ENCODE results near the gene RGS7BP. TPM values are rescaled to one million over a fixed set of nuclear protein-coding genes. Genes with fewer than 3 reads are reported as not detected.
A peak's percentile ranks its signal among the peaks of the same experiment; 100 is the strongest.

The RGS7BP gene
- polyA plus RNA-seq, 3 donors, result not detected

- WGBS (ENCODE audit: insufficient coverage), result no CpG with 5 or more reads among the region's 3 CpGs
Measured at GRCh38 chr5:64594025-64594424, 88.2 kb downstream of the RGS7BP start.

DNA sequence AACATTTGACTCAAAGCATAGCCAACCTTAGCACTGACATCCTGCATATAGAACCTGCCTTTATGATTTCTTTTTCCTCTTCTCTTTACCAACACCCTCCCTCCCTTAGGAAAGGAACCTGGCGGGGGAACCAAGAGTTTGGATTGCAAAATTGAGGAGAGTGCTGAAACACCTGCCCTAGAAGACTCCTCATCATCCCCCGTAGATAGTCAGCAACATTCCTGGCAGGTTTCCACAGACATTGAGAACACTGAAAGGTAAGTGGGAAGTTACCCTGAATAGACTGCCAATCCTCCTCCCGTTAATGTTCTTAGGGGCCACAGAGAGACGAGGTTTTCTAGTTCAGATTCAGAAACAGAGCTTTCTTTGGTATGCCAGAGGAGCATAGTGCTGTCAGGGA lies 88.8 kb downstream of the RGS7BP start:
- H3K9me3 ChIP-seq (replicated peaks in 1 of 2; ENCODE audit: control insufficient read depth in 1 of 2, insufficient read depth in 1 of 2, low read length in 2 of 2), result no peaks in the 10 kb centered on the region
- H2AFZ ChIP-seq (ENCODE audit: insufficient read depth, low read depth, low read length, poor library complexity, severe bottlenecking), result no peak overlapping the region
- H4K20me1 ChIP-seq (ENCODE audit: insufficient read depth, low read length), result no peaks in the 10 kb centered on the region
- peaks cover 4 to 6% (median 5%) of the 10 kb centered on the region in 3 donors for H3K27me3 Mint-ChIP-seq (ENCODE audit: low read depth in 3 of 3)
- no peaks in the 10 kb centered on the region for H3K36me3 Mint-ChIP-seq
- H3K4me1 ChIP-seq (ENCODE audit: control insufficient read depth in 1 of 2, insufficient read depth in 2 of 2, low read length in 2 of 2), result no peaks in the 10 kb centered on the region
- no peak overlapping the region for H3K4me3 ChIP-seq (replicated peaks in 1 of 3; ENCODE audit: low read depth in 2 of 3, low read length in 3 of 3)
- peak overlapping the region in 1 of 7 donors; percentile 47 for H3K27ac Mint-ChIP-seq
- TF ChIP-seq CTCF (IDR thresholded peaks at IDR 0.05), result no peak
- H3K27ac ChIP-seq (ENCODE audit: low read depth in 1 of 2, low read length in 2 of 2), result no peak overlapping the region
- no peak for DNase-seq
- H3K9ac ChIP-seq (ENCODE audit: insufficient read depth, low read length, poor library complexity, severe bottlenecking), result no peak overlapping the region
- H3K36me3 ChIP-seq (replicated peaks in 1 of 2; ENCODE audit: control insufficient read depth in 1 of 2, insufficient read depth in 2 of 2, low read length in 2 of 2), result no peaks in the 10 kb centered on the region
- no peaks in the 10 kb centered on the region for H3K4me1 Mint-ChIP-seq
- H3K27me3 ChIP-seq (ENCODE audit: control insufficient read depth in 2 of 2, insufficient read depth in 2 of 2, low read length in 2 of 2), result no peaks in the 10 kb centered on the region
- H3K4me3 Mint-ChIP-seq, result no peak overlapping the region
- H3K4me2 ChIP-seq (replicated peaks; ENCODE audit: extremely low read depth, low read length, poor library complexity, severe bottlenecking), result no peak overlapping the region
- 72% methylated on average over 2 of the region's 4 CpGs for WGBS (ENCODE audit: insufficient coverage)
- H3K9me3 Mint-ChIP-seq, result peaks cover 0 to 1% (median 0%) of the 10 kb centered on the region in 7 donors
- H3K79me2 ChIP-seq (ENCODE audit: insufficient read depth, low read length), result no peaks in the 10 kb centered on the region
- intact Hi-C loops (cut with micrococcal nuclease), result no loop called here

More at GRCh38 chr5:64594025-64594424, 88.2 kb downstream of the RGS7BP start:
- H3K4me3 ChIP-seq (replicated peaks in 1 of 3; ENCODE audit: low read depth in 2 of 3, low read length in 3 of 3), result no peak overlapping the region
- H2AFZ ChIP-seq (ENCODE audit: insufficient read depth, low read depth, low read length, poor library complexity, severe bottlenecking), result no peak overlapping the region
- Mint-ChIP-seq H3K27ac (no peak overlapping the region), H3K9me3 (no peaks in the 10 kb centered on the region), H3K27me3 (ENCODE audit: low read depth in 3 of 3) (peaks cover 4 to 5% (median 4%) of the 10 kb centered on the region in 3 donors), H3K36me3 (no peaks in the 10 kb centered on the region), H3K4me1 (no peaks in the 10 kb centered on the region), H3K4me3 (no peak overlapping the region)
- intact Hi-C loops (cut with micrococcal nuclease), result no loop called here
- no peak overlapping the region for H3K9ac ChIP-seq (ENCODE audit: insufficient read depth, low read length, poor library complexity, severe bottlenecking)
- no peak overlapping the region for H3K27ac ChIP-seq (ENCODE audit: low read depth in 1 of 2, low read length in 2 of 2)
- no peaks in the 10 kb centered on the region for H3K36me3 ChIP-seq (replicated peaks in 1 of 2; ENCODE audit: control insufficient read depth in 1 of 2, insufficient read depth in 2 of 2, low read length in 2 of 2)
- TF ChIP-seq CTCF (IDR thresholded peaks at IDR 0.05), result no peak
- H4K20me1 ChIP-seq (ENCODE audit: insufficient read depth, low read length), result no peaks in the 10 kb centered on the region
- no peak for DNase-seq
- no peak overlapping the region for H3K4me2 ChIP-seq (replicated peaks; ENCODE audit: extremely low read depth, low read length, poor library complexity, severe bottlenecking)
- no peaks in the 10 kb centered on the region for H3K4me1 ChIP-seq (ENCODE audit: control insufficient read depth in 1 of 2, insufficient read depth in 2 of 2, low read length in 2 of 2)
- no peaks in the 10 kb centered on the region for H3K9me3 ChIP-seq (replicated peaks in 1 of 2; ENCODE audit: control insufficient read depth in 1 of 2, insufficient read depth in 1 of 2, low read length in 2 of 2)
- no peaks in the 10 kb centered on the region for H3K79me2 ChIP-seq (ENCODE audit: insufficient read depth, low read length)
- H3K27me3 ChIP-seq (ENCODE audit: control insufficient read depth in 2 of 2, insufficient read depth in 2 of 2, low read length in 2 of 2), result no peaks in the 10 kb centered on the region

Measured in CD14-positive monocyte (primary cell).